ENCODE measurements around the gene MAP3K7CL. TPM values are rescaled to one million over a fixed set of nuclear protein-coding genes. Genes with fewer than 3 reads are reported as not detected.

MAP3K7CL gene
- total RNA-seq, 4 donors from 2014 or later, result 4.9 to 17.3 (median 6.6) TPM

DNA sequence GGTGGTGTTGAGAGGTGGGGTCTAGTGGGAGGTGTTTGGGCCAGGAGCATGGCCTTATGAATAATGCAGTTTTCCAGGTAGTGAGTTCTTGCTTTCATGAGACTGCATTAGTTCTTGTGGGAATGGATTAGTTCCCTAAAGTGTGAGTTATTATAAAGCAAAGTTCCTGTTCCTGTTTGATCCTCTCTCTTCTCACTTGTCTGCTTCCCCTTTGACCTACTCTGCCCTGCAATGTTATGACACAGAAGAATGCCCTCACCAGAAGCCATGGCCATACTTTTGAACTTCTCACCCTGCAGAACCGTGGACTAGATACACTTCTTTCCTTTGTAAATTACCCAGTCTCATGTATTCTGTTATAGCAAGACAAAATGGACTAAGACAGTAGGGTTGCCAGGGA lies 53.6 kb downstream of the MAP3K7CL start:
- no peaks in the 10 kb centered on the region for H3K36me3 ChIP-seq
- DNase-seq, result no peak
- H3K4me3 ChIP-seq, result no peak overlapping the region
- TF ChIP-seq, protein P1, sequence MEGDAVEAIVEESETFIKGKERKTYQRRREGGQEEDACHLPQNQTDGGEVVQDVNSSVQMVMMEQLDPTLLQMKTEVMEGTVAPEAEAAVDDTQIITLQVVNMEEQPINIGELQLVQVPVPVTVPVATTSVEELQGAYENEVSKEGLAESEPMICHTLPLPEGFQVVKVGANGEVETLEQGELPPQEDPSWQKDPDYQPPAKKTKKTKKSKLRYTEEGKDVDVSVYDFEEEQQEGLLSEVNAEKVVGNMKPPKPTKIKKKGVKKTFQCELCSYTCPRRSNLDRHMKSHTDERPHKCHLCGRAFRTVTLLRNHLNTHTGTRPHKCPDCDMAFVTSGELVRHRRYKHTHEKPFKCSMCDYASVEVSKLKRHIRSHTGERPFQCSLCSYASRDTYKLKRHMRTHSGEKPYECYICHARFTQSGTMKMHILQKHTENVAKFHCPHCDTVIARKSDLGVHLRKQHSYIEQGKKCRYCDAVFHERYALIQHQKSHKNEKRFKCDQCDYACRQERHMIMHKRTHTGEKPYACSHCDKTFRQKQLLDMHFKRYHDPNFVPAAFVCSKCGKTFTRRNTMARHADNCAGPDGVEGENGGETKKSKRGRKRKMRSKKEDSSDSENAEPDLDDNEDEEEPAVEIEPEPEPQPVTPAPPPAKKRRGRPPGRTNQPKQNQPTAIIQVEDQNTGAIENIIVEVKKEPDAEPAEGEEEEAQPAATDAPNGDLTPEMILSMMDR (IDR thresholded peaks at IDR 0.05), result no peak
- no peak for TF ChIP-seq POLR2A (IDR thresholded peaks at IDR 0.05)
- peaks cover 0 to 29% (median 8%) of the 10 kb centered on the region in 4 donors for H3K4me1 ChIP-seq
- no peaks in the 10 kb centered on the region for H3K27me3 ChIP-seq
- H3K9me3 ChIP-seq, result no peaks in the 10 kb centered on the region
- peak overlapping the region in 1 of 4 donors; percentile 81 for H3K27ac ChIP-seq

- no peaks in the 10 kb centered on the region for H3K27me3 ChIP-seq
- no peak for TF ChIP-seq POLR2A (IDR thresholded peaks at IDR 0.05)
- TF ChIP-seq, protein P1 (IDR thresholded peaks at IDR 0.05), result no peak
- no peak for DNase-seq
- no peaks in the 10 kb centered on the region for H3K36me3 ChIP-seq
- H3K4me1 ChIP-seq, result peaks cover 0 to 29% (median 8%) of the 10 kb centered on the region in 4 donors
- no peak overlapping the region for H3K27ac ChIP-seq
- H3K4me3 ChIP-seq, result no peak overlapping the region
- no peaks in the 10 kb centered on the region for H3K9me3 ChIP-seq
Observed at GRCh38 chr21:29185172-29185571, 54.7 kb downstream of the MAP3K7CL start.

GRCh38 chr21:29185633-29186032 lies 55.2 kb downstream of the MAP3K7CL start:
- no peaks in the 10 kb centered on the region for H3K27me3 ChIP-seq
- no peak overlapping the region for H3K4me3 ChIP-seq
- no peak overlapping the region for H3K27ac ChIP-seq
- no peaks in the 10 kb centered on the region for H3K36me3 ChIP-seq
- peaks cover 0 to 29% (median 8%) of the 10 kb centered on the region in 4 donors for H3K4me1 ChIP-seq
- DNase-seq, result no peak
- H3K9me3 ChIP-seq, result no peaks in the 10 kb centered on the region
- TF ChIP-seq, protein P1 (IDR thresholded peaks at IDR 0.05), result no peak
- no peak for TF ChIP-seq POLR2A (IDR thresholded peaks at IDR 0.05)

DNA sequence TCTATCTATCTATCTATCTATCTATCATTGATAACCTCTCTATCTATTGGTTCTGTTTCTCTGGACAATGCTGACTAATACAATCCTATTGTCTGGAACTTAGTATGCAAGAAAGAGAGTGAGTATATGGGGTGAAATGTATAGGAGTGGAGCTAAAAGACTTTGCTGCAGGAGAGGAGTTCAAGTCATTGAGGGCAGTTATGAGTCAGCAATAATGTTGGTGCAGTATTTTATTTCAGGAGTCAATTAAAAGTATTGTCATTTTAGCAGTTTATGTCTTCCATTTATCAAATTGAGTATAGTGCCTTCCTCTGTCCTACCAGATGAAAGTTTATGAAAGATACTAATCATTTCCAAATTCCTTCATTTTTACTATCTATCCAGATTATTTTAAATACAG lies 55.8 kb downstream of the MAP3K7CL start:
- Histone ChIP-seq H3K9me3 (no peaks in the 10 kb centered on the region), H3K4me1 (peaks cover 0 to 29% (median 8%) of the 10 kb centered on the region in 4 donors), H3K27me3 (no peaks in the 10 kb centered on the region), H3K27ac (no peak overlapping the region), H3K36me3 (no peaks in the 10 kb centered on the region), H3K4me3 (no peak overlapping the region)
- TF ChIP-seq POLR2A (IDR thresholded peaks at IDR 0.05), result no peak
- no peak for DNase-seq

- DNase-seq, result peak in 1 of 3 donors; percentile 67
- H3K27ac ChIP-seq, result no peak overlapping the region
- TF ChIP-seq, protein P1 (IDR thresholded peaks at IDR 0.05), result no peak
- TF ChIP-seq POLR2A (IDR thresholded peaks at IDR 0.05), result no peak
- H3K4me1 ChIP-seq, result peaks cover 0 to 19% (median 1%) of the 10 kb centered on the region in 4 donors
- no peaks in the 10 kb centered on the region for H3K36me3 ChIP-seq
- no peaks in the 10 kb centered on the region for H3K9me3 ChIP-seq
- no peaks in the 10 kb centered on the region for H3K27me3 ChIP-seq
- H3K4me3 ChIP-seq, result no peak overlapping the region
Observed at GRCh38 chr21:29187944-29188343, 57.5 kb downstream of the MAP3K7CL start.

- no peak for DNase-seq
- H3K27me3 ChIP-seq, result no peaks in the 10 kb centered on the region
- H3K9me3 ChIP-seq, result no peaks in the 10 kb centered on the region
- TF ChIP-seq, protein P1 (IDR thresholded peaks at IDR 0.05), result no peak
- no peak for TF ChIP-seq POLR2A (IDR thresholded peaks at IDR 0.05)
- peaks cover 0 to 6% (median 0%) of the 10 kb centered on the region in 4 donors for H3K4me1 ChIP-seq
- H3K36me3 ChIP-seq, result no peaks in the 10 kb centered on the region
- no peak overlapping the region for H3K4me3 ChIP-seq
- no peak overlapping the region for H3K27ac ChIP-seq
Observed at GRCh38 chr21:29189353-29189752, 58.9 kb downstream of the MAP3K7CL start.

All from Peyer's patch (tissue), 4 donors.